Measurements from ENCODE around the gene OXSR1. TPM values are rescaled to one million over a fixed set of nuclear protein-coding genes. Genes with fewer than 3 reads are reported as not detected.

The OXSR1 gene
- total RNA-seq, 6 experiments from 2014 or later = 12.0 to 20.3 (median 15.2) TPM

GRCh38 chr3:38126121-38126892 is 39.0 kb upstream of the OXSR1 start:
- Histone ChIP-seq H3K27ac (peak overlapping the region in 1 of 3 donors; percentile 90), H3K27me3 (no peaks in the 10 kb centered on the region), H3K4me3 (no peak overlapping the region), H3K4me1 (peaks cover 0 to 86% (median 42%) of the 10 kb centered on the region in 4 donors), H3K9me3 (no peaks in the 10 kb centered on the region), H3K36me3 (peaks cover 0 to 94% (median 56%) of the 10 kb centered on the region in 4 donors)
- ATAC-seq = no peak
- intact Hi-C loops (cut with DNase I) = loop anchor here in 1 of 2 donors (10.0 kb wide), 1 partner anchor 348 kb away; no protein-coding TSS in a partner anchor
- 86% methylated on average over 1 of the region's 6 CpGs for WGBS (ENCODE audit: insufficient coverage, low coverage, low lambda C conversion rate, missing lambda C conversion rate)
- DNase-seq = peak; percentile 8 to 49 (median 35)
- TF ChIP-seq, protein P1, sequence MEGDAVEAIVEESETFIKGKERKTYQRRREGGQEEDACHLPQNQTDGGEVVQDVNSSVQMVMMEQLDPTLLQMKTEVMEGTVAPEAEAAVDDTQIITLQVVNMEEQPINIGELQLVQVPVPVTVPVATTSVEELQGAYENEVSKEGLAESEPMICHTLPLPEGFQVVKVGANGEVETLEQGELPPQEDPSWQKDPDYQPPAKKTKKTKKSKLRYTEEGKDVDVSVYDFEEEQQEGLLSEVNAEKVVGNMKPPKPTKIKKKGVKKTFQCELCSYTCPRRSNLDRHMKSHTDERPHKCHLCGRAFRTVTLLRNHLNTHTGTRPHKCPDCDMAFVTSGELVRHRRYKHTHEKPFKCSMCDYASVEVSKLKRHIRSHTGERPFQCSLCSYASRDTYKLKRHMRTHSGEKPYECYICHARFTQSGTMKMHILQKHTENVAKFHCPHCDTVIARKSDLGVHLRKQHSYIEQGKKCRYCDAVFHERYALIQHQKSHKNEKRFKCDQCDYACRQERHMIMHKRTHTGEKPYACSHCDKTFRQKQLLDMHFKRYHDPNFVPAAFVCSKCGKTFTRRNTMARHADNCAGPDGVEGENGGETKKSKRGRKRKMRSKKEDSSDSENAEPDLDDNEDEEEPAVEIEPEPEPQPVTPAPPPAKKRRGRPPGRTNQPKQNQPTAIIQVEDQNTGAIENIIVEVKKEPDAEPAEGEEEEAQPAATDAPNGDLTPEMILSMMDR (IDR thresholded peaks at IDR 0.05) = no peak
- TF ChIP-seq POLR2A (IDR thresholded peaks at IDR 0.05) = no peak

DNA sequence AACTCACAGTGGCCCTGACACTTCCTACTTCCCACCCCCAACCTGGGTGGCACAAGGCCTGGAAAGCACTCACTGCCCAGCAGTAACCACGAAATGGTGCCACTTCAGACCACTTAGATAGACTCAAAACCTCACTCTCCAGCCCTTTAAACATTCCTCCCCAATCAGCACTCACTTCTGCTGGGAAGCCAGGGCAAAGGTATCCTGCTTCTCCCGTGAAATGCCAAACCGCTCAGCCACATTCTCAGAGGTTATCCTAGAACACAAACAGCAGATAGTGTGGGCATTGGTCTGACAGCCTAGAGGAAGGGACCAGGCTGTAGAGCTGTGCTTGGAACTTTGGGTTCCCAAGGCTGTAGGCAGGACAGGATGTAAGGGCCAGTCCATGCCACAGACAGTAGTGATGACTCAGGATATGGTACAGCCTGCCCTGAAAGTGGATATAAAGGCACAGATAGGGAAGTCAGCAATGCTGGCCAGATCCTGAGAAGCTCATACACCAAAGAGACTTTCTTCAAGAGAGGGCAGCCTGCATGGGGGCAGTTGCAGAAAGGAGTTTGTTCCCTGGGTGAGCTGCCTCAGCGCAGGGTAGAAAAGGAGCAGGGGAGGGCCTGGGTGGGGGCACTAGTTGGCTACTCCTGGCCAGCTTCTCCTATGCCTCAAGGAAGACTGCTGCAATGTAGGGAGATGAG is 37.6 kb upstream of the OXSR1 start:
- peak in 2 of 3 donors; percentile 12 to 38 for DNase-seq
- peaks cover 0 to 92% (median 51%) of the 10 kb centered on the region in 4 donors for H3K36me3 ChIP-seq
- no peak for TF ChIP-seq POLR2A (IDR thresholded peaks at IDR 0.05)
- TF ChIP-seq, protein P1 (IDR thresholded peaks at IDR 0.05) = no peak
- no peaks in the 10 kb centered on the region for H3K9me3 ChIP-seq
- peaks cover 0 to 86% (median 42%) of the 10 kb centered on the region in 4 donors for H3K4me1 ChIP-seq
- H3K27ac ChIP-seq = peak overlapping the region in 1 of 3 donors; percentile 90
- no peak overlapping the region for H3K4me3 ChIP-seq
- no peak for ATAC-seq
- intact Hi-C loops (cut with DNase I) = loop anchor here in 1 of 2 donors (10.0 kb wide), 1 partner anchor 347 kb away; no protein-coding TSS in a partner anchor
- 33% methylated on average over 4 of the region's 4 CpGs for WGBS (ENCODE audit: insufficient coverage, low coverage, low lambda C conversion rate, missing lambda C conversion rate)
- no peaks in the 10 kb centered on the region for H3K27me3 ChIP-seq

DNA sequence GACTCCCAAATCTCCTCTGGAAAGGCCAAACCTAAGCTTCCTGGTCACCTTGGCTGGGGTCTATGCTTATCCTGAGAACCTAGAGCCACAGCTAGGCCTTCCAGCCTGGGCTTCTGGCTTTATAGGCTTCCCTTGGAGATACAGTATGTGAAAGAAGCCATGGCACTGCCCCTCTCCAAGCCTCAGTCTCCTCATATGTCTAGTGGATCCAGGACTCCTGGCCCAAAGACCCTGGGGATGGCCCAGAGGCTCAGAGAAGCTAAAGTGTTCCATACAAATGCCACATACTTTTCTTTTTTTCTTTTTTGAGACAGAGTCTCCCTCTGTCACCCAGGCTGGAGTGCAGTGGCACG is 37.1 kb upstream of the OXSR1 start:
- TF ChIP-seq, protein P1 (IDR thresholded peaks at IDR 0.05) = no peak
- TF ChIP-seq POLR2A (IDR thresholded peaks at IDR 0.05) = no peak
- H3K9me3 ChIP-seq = no peaks in the 10 kb centered on the region
- 33% methylated on average over 1 of the region's 1 CpG for WGBS (ENCODE audit: insufficient coverage, low coverage, low lambda C conversion rate, missing lambda C conversion rate)
- ATAC-seq (no peak), DNase-seq (no peak)
- no peak overlapping the region for H3K4me3 ChIP-seq
- H3K4me1 ChIP-seq = peaks cover 0 to 86% (median 42%) of the 10 kb centered on the region in 4 donors
- peaks cover 0 to 91% (median 49%) of the 10 kb centered on the region in 4 donors for H3K36me3 ChIP-seq
- intact Hi-C loops (cut with DNase I) = loop anchor here in 1 of 2 donors (10.0 kb wide), 1 partner anchor 347 kb away; no protein-coding TSS in a partner anchor
- peak overlapping the region in 1 of 3 donors; percentile 90 for H3K27ac ChIP-seq
- no peaks in the 10 kb centered on the region for H3K27me3 ChIP-seq

GRCh38 chr3:38129058-38129457 is 36.3 kb upstream of the OXSR1 start:
- TF ChIP-seq POLR2A (IDR thresholded peaks at IDR 0.05) = no peak
- TF ChIP-seq, protein P1 (IDR thresholded peaks at IDR 0.05) = no peak
- no peaks in the 10 kb centered on the region for H3K9me3 ChIP-seq
- no peak overlapping the region for H3K4me3 ChIP-seq
- DNase-seq = peak; percentile 31 to 78 (median 69)
- intact Hi-C loops (cut with DNase I) = loop anchor here in 1 of 2 donors (10.0 kb wide), 1 partner anchor 346 kb away; no protein-coding TSS in a partner anchor
- peak overlapping the region in 2 of 3 donors; percentile 59 to 90 for H3K27ac ChIP-seq
- ATAC-seq = peak in 1 of 4 donors; percentile 3
- no peaks in the 10 kb centered on the region for H3K27me3 ChIP-seq
- H3K36me3 ChIP-seq = peaks cover 0 to 89% (median 47%) of the 10 kb centered on the region in 4 donors
- 60% methylated on average over 2 of the region's 5 CpGs for WGBS (ENCODE audit: insufficient coverage, low coverage, low lambda C conversion rate, missing lambda C conversion rate)
- H3K4me1 ChIP-seq = peaks cover 0 to 83% (median 43%) of the 10 kb centered on the region in 4 donors
